Inflammatory macrophage treated with lipopolysaccharide for 4 hours (primary cell): Measurements from ENCODE around the gene DDX49.

Experiments
- DNase-seq: peaks from one replicate; pipeline ENCODE4 v3.0.0-alpha.2; 2020

The DDX49 gene

DNA sequence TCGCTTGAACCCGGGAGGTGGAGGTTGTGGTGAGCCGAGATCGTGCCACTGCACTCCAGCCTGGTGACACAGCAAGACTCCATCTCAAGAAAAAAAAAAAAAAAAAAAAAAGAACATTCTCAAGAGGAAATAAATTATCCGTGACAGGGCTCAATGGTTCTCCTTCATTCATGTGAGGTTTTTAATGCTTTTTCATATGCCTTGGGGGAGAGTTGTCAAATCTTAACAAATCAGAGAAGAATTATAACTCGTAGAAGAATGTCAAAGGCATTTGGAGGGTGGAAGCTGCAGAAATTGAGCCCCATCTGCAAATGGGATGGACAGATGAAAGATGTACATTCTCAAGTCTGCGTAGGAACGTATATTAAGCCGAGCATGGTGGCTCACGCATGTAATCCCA, 56.4 kb downstream of the DDX49 start:
- no peak for DNase-seq
